ENCODE measurements around the gene DLX4. TPM values are rescaled to one million over a fixed set of nuclear protein-coding genes. Genes with fewer than 3 reads are reported as not detected.

The DLX4 gene
- total and polyA plus RNA-seq, 2 donors (not counting 3 experiments of a cell fraction or from before 2014, with no cell fraction given), result not detected

DNA sequence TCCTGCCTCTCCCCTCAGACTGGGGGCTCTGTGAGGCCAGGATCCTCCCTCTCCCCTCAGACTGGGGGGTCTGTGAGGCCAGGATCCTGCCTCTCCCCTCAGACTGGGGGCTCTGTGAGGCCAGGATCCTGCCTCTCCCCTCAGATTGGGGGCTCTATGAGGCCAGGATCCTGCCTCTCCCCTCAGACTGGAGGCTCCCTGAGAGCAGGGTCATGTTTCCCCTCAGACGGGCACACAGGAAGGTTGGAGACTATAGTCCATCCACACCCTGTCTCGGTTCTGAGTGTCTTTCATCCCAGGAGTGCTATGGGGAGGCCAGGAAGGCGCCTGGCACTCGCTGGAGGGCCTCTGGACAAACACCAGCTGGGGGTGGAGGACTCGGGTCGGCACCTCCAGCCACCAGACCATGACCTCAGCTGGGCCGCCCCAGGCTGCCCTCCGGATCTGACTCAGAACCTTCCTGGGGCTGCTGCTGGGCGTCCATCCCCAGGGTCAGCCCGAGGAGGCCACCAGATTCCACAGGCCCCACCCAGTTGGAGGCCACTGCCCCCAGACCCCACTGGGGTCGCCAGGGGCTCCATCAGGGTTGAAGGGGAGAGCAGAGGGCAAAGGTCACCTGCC, 21.9 kb upstream of the DLX4 start:
- Histone ChIP-seq H3K27ac (ENCODE audit: insufficient read depth, low read depth, low read length) (no peak overlapping the region), H3K9me3 (replicated peaks; ENCODE audit: control insufficient read depth, insufficient read depth, low read length) (no peaks in the 10 kb centered on the region), H3K4me3 (replicated peaks in 1 of 3; ENCODE audit: insufficient read depth in 1 of 3, low read depth in 1 of 3, low read length in 3 of 3) (no peak overlapping the region), H2AFZ (ENCODE audit: low read depth, low read length) (no peak overlapping the region), H3K4me1 (ENCODE audit: control insufficient read depth, extremely low read depth, insufficient read depth, low read length) (peaks cover 5% of the 10 kb centered on the region), H3K79me2 (ENCODE audit: control insufficient read depth, insufficient read depth, low read length) (no peaks in the 10 kb centered on the region), H3K9me1 (replicated peaks; ENCODE audit: control insufficient read depth, extremely low read depth, insufficient read depth, low read length) (no peaks in the 10 kb centered on the region), H3K27me3 (ENCODE audit: control insufficient read depth in 2 of 2, insufficient read depth in 2 of 2, low read length in 2 of 2) (peaks cover 23 to 26% of the 10 kb centered on the region in 2 experiments), H4K20me1 (replicated peaks; ENCODE audit: control insufficient read depth, extremely low read depth, insufficient read depth, low read length) (no peaks in the 10 kb centered on the region), H3K4me2 (ENCODE audit: insufficient read depth, low read length) (no peak overlapping the region), H3K36me3 (ENCODE audit: control insufficient read depth in 2 of 2, extremely low read depth in 1 of 2, insufficient read depth in 2 of 2, low read length in 2 of 2) (no peaks in the 10 kb centered on the region), H3K9ac (replicated peaks; ENCODE audit: extremely low read depth, insufficient read depth, low read length) (no peak overlapping the region)
- FAIRE-seq (no peak), DNase-seq (ENCODE audit: low read depth, low spot score) (no peak)
- ChIA-PET CTCF (no interaction called here), POLR2A (no interaction called here)
- dilution Hi-C loops (cut with MboI; ENCODE audit: extremely low pct_ligation_motif_present, low sequenced_read_pairs), result no loop called here
- TF ChIP-seq JUN (IDR thresholded peaks at IDR 0.05; ENCODE audit: borderline replicate concordance, insufficient read depth, insufficient read length, low read depth) (no peak), MYC (IDR thresholded peaks at IDR 0.05; ENCODE audit: low read depth, low read length) (no peak), EZH2 (IDR thresholded peaks at IDR 0.05; ENCODE audit: borderline replicate concordance, low read depth, low read length, severe bottlenecking) (no peak), FOS (IDR thresholded peaks at IDR 0.05; ENCODE audit: borderline replicate concordance, insufficient read depth, low read length) (no peak), MAX (IDR thresholded peaks at IDR 0.05; ENCODE audit: insufficient read depth, insufficient read length) (no peak), POLR2A (IDR thresholded peaks at IDR 0.05; ENCODE audit: low read depth, low read length) (no peak), POLR2AphosphoS5 (IDR thresholded peaks at IDR 0.05; ENCODE audit: insufficient read depth, low read depth, low read length) (no peak), CTCF (IDR thresholded peaks at IDR 0.05; ENCODE audit: extremely low read depth in 1 of 2, insufficient read depth in 1 of 2, low read depth in 1 of 2, low read length in 2 of 2) (no peak), GATA2 (IDR thresholded peaks at IDR 0.05; ENCODE audit: insufficient read depth, insufficient read length, low read depth, low read length) (no peak)
- intact Hi-C loops (cut with micrococcal nuclease), result no loop called here
- BruUV-seq (replicated peaks), result no TSS peak

All from endothelial cell of umbilical vein (primary cell).